HEK293T (cell line): ENCODE results near the gene ANO1.

Experiments used
- ARNT ChIP-seq: fragments of 450-650 bp; IDR thresholded peaks from 2 replicates; pipeline ENCODE4 v1.6.1; 2017; ENCODE audit warnings: mild to moderate bottlenecking
- ELF4 ChIP-seq: fragments of 450-650 bp; IDR thresholded peaks from 2 replicates; pipeline ENCODE4 v1.6.1; 2017; ENCODE audit warnings: antibody characterized with exemption
- FOXA1 ChIP-seq: fragments of 450-650 bp; IDR thresholded peaks from 2 replicates; pipeline ENCODE4 v1.6.1; 2016; ENCODE audit warnings: mild to moderate bottlenecking
- SP1 ChIP-seq: fragments of 450-650 bp; IDR thresholded peaks from 2 replicates; pipeline ENCODE4 v1.6.1; 2017
- ZNF384 ChIP-seq: fragments of 450-650 bp; IDR thresholded peaks from 2 replicates; pipeline ENCODE4 v1.6.1; 2016
- TF ChIP-seq, protein P1 (sequence below): fragments of 450-650 bp; IDR thresholded peaks from 2 replicates; pipeline ENCODE4 v1.6.1; 2016

DNA sequence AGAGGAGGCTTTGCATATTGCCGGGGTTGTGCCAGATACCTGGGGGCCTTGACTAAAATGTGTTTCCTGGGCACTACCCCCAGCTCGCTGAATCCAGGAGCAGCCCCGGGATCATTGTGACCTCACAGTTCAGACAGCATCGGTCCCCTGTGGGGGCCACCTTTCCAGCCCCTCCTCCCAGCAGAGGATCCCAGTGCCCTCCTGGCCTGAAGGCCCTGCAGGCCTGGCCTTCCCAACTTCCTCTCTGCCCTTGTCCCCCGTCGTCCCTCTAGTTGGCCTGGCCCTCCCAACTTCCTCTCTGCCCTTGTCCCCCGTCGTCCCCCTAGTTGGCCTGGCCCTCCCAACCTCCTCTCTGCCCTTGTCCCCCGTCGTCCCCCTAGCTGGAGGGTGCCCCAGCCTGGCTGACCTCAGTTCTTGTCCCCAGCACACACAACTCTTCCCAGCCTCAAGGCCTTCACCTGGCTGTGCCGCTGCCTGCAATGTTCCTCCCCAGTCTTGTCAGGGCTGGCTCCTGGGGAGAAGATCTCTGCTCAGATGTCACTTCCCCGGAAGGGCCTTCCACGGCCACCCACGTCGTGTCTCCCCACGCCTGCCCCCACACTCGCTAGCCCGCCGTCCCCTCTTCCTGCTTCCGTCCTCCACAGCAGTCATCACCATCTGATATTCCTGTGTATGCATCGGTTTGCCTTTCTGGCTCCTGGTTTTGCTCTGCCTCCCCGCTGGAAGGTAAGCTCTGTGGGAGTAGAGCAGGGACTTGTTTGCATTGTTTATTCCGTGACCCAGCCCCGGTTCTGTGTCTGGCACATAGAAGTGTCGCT, 12.6 kb upstream of the ANO1 start:
- TF ChIP-seq SP1 (no peak), ZNF384 (no peak), ELF4 (no peak), ARNT (no peak), FOXA1 (no peak)
- TF ChIP-seq, protein P1, sequence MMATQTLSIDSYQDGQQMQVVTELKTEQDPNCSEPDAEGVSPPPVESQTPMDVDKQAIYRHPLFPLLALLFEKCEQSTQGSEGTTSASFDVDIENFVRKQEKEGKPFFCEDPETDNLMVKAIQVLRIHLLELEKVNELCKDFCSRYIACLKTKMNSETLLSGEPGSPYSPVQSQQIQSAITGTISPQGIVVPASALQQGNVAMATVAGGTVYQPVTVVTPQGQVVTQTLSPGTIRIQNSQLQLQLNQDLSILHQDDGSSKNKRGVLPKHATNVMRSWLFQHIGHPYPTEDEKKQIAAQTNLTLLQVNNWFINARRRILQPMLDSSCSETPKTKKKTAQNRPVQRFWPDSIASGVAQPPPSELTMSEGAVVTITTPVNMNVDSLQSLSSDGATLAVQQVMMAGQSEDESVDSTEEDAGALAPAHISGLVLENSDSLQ: no peak
